Gastroesophageal sphincter (tissue), 4 donors: ENCODE results near the gene LSM4. TPM values are rescaled to one million over a fixed set of nuclear protein-coding genes. Genes with fewer than 3 reads are reported as not detected.

Experiments used
- ATAC-seq: fragments of 150-250 bp; one replicate; pipeline ENCODE4 v1.9.1; 2016; ENCODE audit warnings: mild to moderate bottlenecking, moderate library complexity
- H3K27ac ChIP-seq, 4 donors: fragments of 200-600 bp; sonication (generic) in 3 of 4; 1 replicate in 3 of 4; 2 replicates in 1 of 4; pipeline ENCODE4 v1.5.1; 2016 to 2019
- H3K27me3 ChIP-seq: fragments of 200-600 bp; sonication (generic); one replicate; pipeline ENCODE4 v1.5.1; 2019
- H3K36me3 ChIP-seq, 2 donors: fragments of 200-600 bp; sonication (generic); one replicate each; pipeline ENCODE4 v1.5.1; 2019; ENCODE audit warnings: control low read depth in 1 of 2
- H3K4me1 ChIP-seq, 3 donors: fragments of 200-600 bp; sonication (generic); 1 replicate in 2 of 3; 2 replicates in 1 of 3; pipeline ENCODE4 v1.5.1; 2016 to 2019; ENCODE audit warnings: control low read depth in 2 of 3
- H3K4me3 ChIP-seq, 2 donors: fragments of 200-600 bp; sonication (generic); one replicate each; pipeline ENCODE4 v1.5.1; 2019; ENCODE audit warnings: mild to moderate bottlenecking in 1 of 2, moderate library complexity in 1 of 2
- H3K9me3 ChIP-seq, 3 donors: fragments of 200-600 bp; sonication (generic); one replicate each; pipeline ENCODE4 v1.5.1; 2017 to 2019; ENCODE audit warnings: control low read depth in 2 of 3
- EP300 ChIP-seq: sonication (generic); formaldehyde crosslinking; IDR thresholded peaks from one replicate; pipeline ENCODE4 v1.6.1; 2017; ENCODE audit warnings: antibody characterized with exemption, mild to moderate bottlenecking
- POLR2A ChIP-seq, 2 donors: fragments of 450-650 bp; IDR thresholded peaks; one replicate each; pipeline ENCODE4 v1.6.1; 2017; ENCODE audit warnings: antibody characterized with exemption in 2 of 2, mild to moderate bottlenecking in 2 of 2, moderate library complexity in 1 of 2
- POLR2AphosphoS5 ChIP-seq: sonication (generic); formaldehyde crosslinking; IDR thresholded peaks from one replicate; pipeline ENCODE4 v1.6.1; 2017; ENCODE audit warnings: antibody characterized with exemption
- WGBS, 2 donors: methylation state at CpG; one replicate each; pipeline ENCODE4 v1.1.5; 2018; ENCODE audit warnings: low coverage in 1 of 2; 5-methylcytosine and 5-hydroxymethylcytosine counted together
- total RNA-seq, 4 donors: library from RNA; depleted of rRNA; stranded (reverse); fragments of >200 nt; gene quantifications; one replicate each; pipeline ENCODE4 v1.1.0, GENCODE V29; 2016
- TF ChIP-seq, protein P1 (sequence below), 4 experiments: fragments of 200-600 bp in 2 of 4; fragments of 450-650 bp in 2 of 4; sonication (generic) in 1 of 4; IDR thresholded peaks; one replicate each; pipeline ENCODE4 v1.5.1; 2017 to 2019; ENCODE audit warnings: antibody characterized with exemption in 4 of 4, mild to moderate bottlenecking in 2 of 4, moderate library complexity in 2 of 4

The LSM4 gene
- total RNA-seq, 4 donors from 2014 or later, result 81.2 to 116 (median 94.5) TPM

DNA sequence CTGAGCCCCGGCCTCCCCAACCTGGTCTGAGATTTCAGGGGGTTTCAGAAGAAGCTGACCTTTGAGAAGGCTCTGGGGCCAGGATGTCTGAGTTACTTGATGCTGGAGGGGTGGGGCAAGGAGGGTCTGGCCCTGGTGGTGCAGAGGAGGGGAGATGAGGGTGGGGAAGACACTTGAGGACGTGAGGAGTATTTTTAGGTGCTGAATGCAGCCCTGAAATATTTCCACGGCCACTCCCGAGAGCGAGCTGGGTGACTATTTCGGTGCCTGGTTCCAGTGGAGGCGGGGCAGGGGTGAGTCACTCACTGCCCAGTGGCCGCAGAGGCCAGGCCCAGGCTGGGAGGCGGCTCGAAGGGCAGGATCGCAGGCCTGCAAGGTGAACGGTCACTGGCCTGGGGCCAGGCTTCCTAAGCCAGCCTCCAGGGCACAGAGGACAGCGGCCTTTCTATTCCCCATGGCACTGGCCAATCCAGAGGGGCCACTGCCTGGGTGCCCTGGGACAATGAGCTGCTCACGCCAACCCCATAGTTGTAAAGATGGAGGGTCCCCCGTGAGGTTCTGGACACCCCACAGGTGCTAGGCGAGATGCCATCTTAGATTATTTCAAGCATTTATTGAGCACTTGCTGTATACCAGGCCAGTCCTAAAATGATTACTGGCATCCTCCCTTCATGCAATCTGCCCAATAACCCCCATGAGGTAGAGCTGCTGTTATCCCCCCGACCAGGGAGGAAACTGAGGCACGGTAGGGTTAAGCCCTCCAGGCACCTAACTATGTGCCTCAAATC, 21.8 kb downstream of the LSM4 start:
- Histone ChIP-seq H3K36me3 (no peaks in the 10 kb centered on the region), H3K27ac (peak overlapping the region in 3 of 4 donors; percentile 72 to 99 (median 97)), H3K9me3 (no peaks in the 10 kb centered on the region), H3K4me1 (peaks cover 0 to 62% (median 42%) of the 10 kb centered on the region in 3 donors), H3K4me3 (no peak overlapping the region), H3K27me3 (no peaks in the 10 kb centered on the region)
- TF ChIP-seq EP300 (no peak), POLR2AphosphoS5 (peak; percentile 58), POLR2A (IDR thresholded peaks at IDR 0.05) (no peak)
- WGBS, 2 donors, result 0 to 34% methylated on average over 1 to 4 of the region's 18 CpGs
- peak; percentile 73 for ATAC-seq

DNA sequence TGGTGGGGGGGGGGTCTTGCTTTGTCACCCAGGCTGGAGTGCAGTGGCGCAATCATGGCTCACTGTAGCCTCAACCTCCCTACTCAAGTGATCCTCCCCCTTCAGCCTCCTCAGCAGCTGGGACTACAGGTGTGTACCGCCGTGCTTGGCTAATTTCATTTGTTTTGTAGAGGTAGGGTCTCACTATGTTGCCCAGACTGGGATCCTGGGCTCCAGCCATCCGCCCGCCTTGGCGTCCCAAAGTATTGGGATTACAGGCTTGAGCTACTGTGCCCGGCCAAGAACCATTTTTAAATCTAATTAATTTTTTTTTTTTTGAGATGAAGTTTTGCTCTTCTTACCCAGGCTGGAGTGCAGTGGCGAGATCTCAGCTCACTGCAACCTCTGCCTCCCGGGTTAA, 23.2 kb downstream of the LSM4 start:
- Histone ChIP-seq H3K4me1 (peaks cover 0 to 48% (median 28%) of the 10 kb centered on the region in 3 donors), H3K36me3 (no peaks in the 10 kb centered on the region), H3K9me3 (no peaks in the 10 kb centered on the region), H3K4me3 (no peak overlapping the region), H3K27me3 (no peaks in the 10 kb centered on the region), H3K27ac (peak overlapping the region in 2 of 4 donors; percentile 13 to 14)
- TF ChIP-seq POLR2A (IDR thresholded peaks at IDR 0.05) (no peak), POLR2AphosphoS5 (no peak), EP300 (no peak)
- TF ChIP-seq, protein P1, sequence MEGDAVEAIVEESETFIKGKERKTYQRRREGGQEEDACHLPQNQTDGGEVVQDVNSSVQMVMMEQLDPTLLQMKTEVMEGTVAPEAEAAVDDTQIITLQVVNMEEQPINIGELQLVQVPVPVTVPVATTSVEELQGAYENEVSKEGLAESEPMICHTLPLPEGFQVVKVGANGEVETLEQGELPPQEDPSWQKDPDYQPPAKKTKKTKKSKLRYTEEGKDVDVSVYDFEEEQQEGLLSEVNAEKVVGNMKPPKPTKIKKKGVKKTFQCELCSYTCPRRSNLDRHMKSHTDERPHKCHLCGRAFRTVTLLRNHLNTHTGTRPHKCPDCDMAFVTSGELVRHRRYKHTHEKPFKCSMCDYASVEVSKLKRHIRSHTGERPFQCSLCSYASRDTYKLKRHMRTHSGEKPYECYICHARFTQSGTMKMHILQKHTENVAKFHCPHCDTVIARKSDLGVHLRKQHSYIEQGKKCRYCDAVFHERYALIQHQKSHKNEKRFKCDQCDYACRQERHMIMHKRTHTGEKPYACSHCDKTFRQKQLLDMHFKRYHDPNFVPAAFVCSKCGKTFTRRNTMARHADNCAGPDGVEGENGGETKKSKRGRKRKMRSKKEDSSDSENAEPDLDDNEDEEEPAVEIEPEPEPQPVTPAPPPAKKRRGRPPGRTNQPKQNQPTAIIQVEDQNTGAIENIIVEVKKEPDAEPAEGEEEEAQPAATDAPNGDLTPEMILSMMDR (IDR thresholded peaks at IDR 0.05), result no peak
- ATAC-seq, result no peak
- WGBS, 2 donors, result 92% methylated on average over 8 of the region's 9 CpGs; no CpG with 5 or more reads in 1 of the 2 donors

DNA sequence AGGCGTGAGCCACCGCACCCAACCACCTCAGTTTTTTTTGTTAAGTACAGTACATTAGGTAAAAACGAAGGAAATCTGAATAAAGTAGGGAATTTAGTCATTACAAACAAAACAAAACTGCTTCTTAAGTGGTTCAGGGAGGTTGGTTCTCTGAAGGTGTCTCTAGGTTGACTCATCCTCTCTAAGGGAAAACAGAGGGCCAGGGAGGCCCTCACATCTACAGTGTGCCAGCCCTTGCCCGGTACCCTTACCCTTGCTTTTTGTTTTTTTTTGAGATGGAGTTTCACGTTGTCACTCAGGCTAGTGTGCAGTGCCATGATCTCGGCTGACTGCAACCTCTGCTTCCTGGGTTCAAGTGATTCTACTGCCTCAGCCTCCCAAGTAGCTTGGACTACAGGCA, 24.3 kb downstream of the LSM4 start:
- no peaks in the 10 kb centered on the region for H3K27me3 ChIP-seq
- WGBS, 2 donors, result 58 to 81% methylated on average over 3 to 6 of the region's 6 CpGs
- H3K9me3 ChIP-seq, result no peaks in the 10 kb centered on the region
- H3K4me1 ChIP-seq, result peaks cover 0 to 43% (median 18%) of the 10 kb centered on the region in 3 donors
- H3K27ac ChIP-seq, result no peak overlapping the region
- H3K4me3 ChIP-seq, result no peak overlapping the region
- TF ChIP-seq EP300, result no peak
- TF ChIP-seq POLR2A (IDR thresholded peaks at IDR 0.05), result no peak
- TF ChIP-seq, protein P1 (IDR thresholded peaks at IDR 0.05), result no peak
- TF ChIP-seq POLR2AphosphoS5, result no peak
- ATAC-seq, result no peak
- no peaks in the 10 kb centered on the region for H3K36me3 ChIP-seq

DNA sequence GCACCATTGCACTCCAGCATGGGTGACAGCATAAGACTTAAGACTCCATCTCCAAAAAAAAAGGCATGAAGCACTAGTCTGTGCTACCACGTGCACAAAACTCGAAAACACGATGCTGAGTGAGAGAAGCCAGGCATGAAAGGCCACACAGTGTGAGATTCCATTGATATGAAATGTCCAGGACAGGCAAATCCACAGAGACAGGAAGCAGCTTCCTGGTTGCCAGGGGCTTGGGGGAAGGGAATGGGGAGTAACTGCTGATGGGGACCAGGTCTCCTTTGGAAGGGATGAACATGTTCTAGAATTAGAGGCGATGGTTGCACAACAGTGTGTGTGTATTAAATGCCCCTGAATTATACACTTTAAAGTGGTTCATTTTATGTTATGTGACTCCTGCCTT, 25.6 kb downstream of the LSM4 start:
- WGBS, 2 donors, result 42 to 55% methylated on average over 3 to 4 of the region's 4 CpGs
- TF ChIP-seq, protein P1 (IDR thresholded peaks at IDR 0.05), result no peak
- no peak for TF ChIP-seq EP300
- no peak for TF ChIP-seq POLR2A (IDR thresholded peaks at IDR 0.05)
- TF ChIP-seq POLR2AphosphoS5, result peak; percentile 25

DNA sequence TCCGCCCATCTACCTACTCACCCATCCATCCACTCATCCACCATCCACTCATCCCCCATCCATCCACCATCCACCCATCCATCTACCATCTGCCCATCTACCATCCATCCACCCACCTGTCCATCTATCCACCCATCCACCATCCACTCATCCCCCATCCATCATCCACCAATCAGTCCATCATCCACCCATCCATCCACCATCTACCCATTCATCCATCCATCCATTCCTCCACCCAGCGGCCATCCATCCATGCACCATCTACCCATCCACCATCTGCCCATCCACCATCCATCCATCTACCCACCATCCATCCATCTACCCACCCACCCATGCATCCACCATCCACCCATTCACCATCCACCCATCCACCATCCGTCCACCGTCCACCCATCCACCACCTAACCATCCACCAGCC, 27.8 kb downstream of the LSM4 start:
- Histone ChIP-seq H3K36me3 (no peaks in the 10 kb centered on the region), H3K27me3 (no peaks in the 10 kb centered on the region), H3K9me3 (no peaks in the 10 kb centered on the region), H3K27ac (peak overlapping the region in 2 of 4 donors; percentile 99), H3K4me1 (peaks cover 0 to 36% (median 20%) of the 10 kb centered on the region in 3 donors), H3K4me3 (no peak overlapping the region)
- no peak for ATAC-seq
- TF ChIP-seq POLR2A (IDR thresholded peaks at IDR 0.05), result no peak
- TF ChIP-seq POLR2AphosphoS5, result no peak
- no peak for TF ChIP-seq EP300
- TF ChIP-seq, protein P1 (IDR thresholded peaks at IDR 0.05), result no peak
- WGBS, 2 donors, result 79 to 97% methylated on average over 4 of the region's 4 CpGs

More for the DNA sequence above, 25.6 kb downstream of the LSM4 start:
- no peaks in the 10 kb centered on the region for H3K9me3 ChIP-seq
- no peak overlapping the region for H3K4me3 ChIP-seq
- ATAC-seq, result no peak
- no peaks in the 10 kb centered on the region for H3K27me3 ChIP-seq
- no peaks in the 10 kb centered on the region for H3K36me3 ChIP-seq
- H3K4me1 ChIP-seq, result peaks cover 0 to 43% (median 22%) of the 10 kb centered on the region in 3 donors
- peak overlapping the region in 2 of 4 donors; percentile 17 to 25 for H3K27ac ChIP-seq
